Measurements from ENCODE around the gene PEX11A. TPM values are rescaled to one million over a fixed set of nuclear protein-coding genes. Genes with fewer than 3 reads are reported as not detected.

The PEX11A gene
- total RNA-seq, 1 experiment from 2014 or later: 1.3 TPM

DNA sequence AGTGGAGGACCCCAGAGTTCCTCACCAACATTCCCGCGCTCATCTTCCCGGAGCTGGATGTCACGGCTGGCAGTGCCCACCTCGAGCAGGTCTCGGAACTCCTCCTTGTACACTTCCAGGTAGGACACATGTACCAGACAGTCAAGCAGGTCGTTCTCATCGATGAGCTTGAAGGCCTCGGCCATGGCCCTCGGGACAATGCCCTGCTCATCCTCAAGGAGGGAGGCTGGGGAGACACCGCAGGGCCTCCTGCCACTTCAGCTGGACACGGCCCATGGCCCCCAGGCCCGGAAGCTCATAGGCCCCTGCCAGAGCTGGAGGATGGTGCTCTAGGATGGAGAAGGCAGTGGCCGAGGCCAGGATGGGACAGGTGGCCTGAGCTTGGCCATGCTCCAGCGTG is 40.8 kb downstream of the PEX11A start:
- no peak overlapping the region for H3K4me2 ChIP-seq (ENCODE audit: insufficient read depth, insufficient read length, low read length)
- no CpG with 5 or more reads among the region's 15 CpGs for WGBS (ENCODE audit: extremely low coverage, insufficient read length, low lambda C conversion rate)

More for the DNA sequence above, 40.8 kb downstream of the PEX11A start:
- no peak overlapping the region for H3K56ac ChIP-seq (ENCODE audit: insufficient read length, low read depth, low read length)
- H2BK12ac ChIP-seq (ENCODE audit: insufficient read length, low read depth, low read length): no peak overlapping the region
- Mint-ChIP-seq H3K36me3 (ENCODE audit: insufficient read depth in 1 of 3, low read depth in 3 of 3) (peaks cover 18 to 49% (median 40%) of the 10 kb centered on the region in 3 experiments), H3K9me3 (no peaks in the 10 kb centered on the region), H3K4me3 (no peak overlapping the region), H3K27ac (no peak overlapping the region), H3K27me3 (ENCODE audit: low read depth) (peaks cover 3% of the 10 kb centered on the region; the same call in 1 of the 2 replicates), H3K4me1 (peaks cover 9 to 13% of the 10 kb centered on the region in 2 experiments)
- no peaks in the 10 kb centered on the region for H3K4me1 ChIP-seq (ENCODE audit: insufficient read depth, low read length)
- H4K91ac ChIP-seq (ENCODE audit: insufficient read length, low read depth, low read length): no peak overlapping the region
- no peak overlapping the region for H2BK120ac ChIP-seq (ENCODE audit: low read depth, low read length, poor library complexity, severe bottlenecking)
- no peak overlapping the region for H2AFZ ChIP-seq (ENCODE audit: low read length)
- H3K27ac ChIP-seq (ENCODE audit: insufficient read length, low read depth, low read length): no peak overlapping the region
- H3K14ac ChIP-seq (ENCODE audit: insufficient read depth, low read length): no peak overlapping the region
- no peak for DNase-seq
- no peaks in the 10 kb centered on the region for H4K20me1 ChIP-seq (ENCODE audit: control insufficient read depth, insufficient read depth, insufficient read length)
- no peak overlapping the region for H4K8ac ChIP-seq (replicated peaks; ENCODE audit: insufficient read length, low read depth, low read length)
- no peak overlapping the region for H3K9ac ChIP-seq (ENCODE audit: extremely low read depth, insufficient read length, low read length)
- H3T11ph ChIP-seq (ENCODE audit: low read length): no peak overlapping the region
- TF ChIP-seq, protein P1, sequence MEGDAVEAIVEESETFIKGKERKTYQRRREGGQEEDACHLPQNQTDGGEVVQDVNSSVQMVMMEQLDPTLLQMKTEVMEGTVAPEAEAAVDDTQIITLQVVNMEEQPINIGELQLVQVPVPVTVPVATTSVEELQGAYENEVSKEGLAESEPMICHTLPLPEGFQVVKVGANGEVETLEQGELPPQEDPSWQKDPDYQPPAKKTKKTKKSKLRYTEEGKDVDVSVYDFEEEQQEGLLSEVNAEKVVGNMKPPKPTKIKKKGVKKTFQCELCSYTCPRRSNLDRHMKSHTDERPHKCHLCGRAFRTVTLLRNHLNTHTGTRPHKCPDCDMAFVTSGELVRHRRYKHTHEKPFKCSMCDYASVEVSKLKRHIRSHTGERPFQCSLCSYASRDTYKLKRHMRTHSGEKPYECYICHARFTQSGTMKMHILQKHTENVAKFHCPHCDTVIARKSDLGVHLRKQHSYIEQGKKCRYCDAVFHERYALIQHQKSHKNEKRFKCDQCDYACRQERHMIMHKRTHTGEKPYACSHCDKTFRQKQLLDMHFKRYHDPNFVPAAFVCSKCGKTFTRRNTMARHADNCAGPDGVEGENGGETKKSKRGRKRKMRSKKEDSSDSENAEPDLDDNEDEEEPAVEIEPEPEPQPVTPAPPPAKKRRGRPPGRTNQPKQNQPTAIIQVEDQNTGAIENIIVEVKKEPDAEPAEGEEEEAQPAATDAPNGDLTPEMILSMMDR (conservative IDR thresholded peaks at IDR 0.05): no peak
- H2AK5ac ChIP-seq (ENCODE audit: insufficient read length, low read length): no peak overlapping the region
- no peak overlapping the region for H2BK5ac ChIP-seq (ENCODE audit: insufficient read length, low read length)
- no peaks in the 10 kb centered on the region for H3K9me3 ChIP-seq (ENCODE audit: control insufficient read depth, low read depth, low read length)
- no peaks in the 10 kb centered on the region for H3K27me3 ChIP-seq (ENCODE audit: insufficient read depth, low read length)
- no peaks in the 10 kb centered on the region; the same call in 1 of the 2 replicates for H3K79me2 ChIP-seq (ENCODE audit: insufficient read depth, low read length)
- H2BK20ac ChIP-seq (ENCODE audit: low read depth, low read length, poor library complexity, severe bottlenecking): no peak overlapping the region
- H3K79me1 ChIP-seq (ENCODE audit: insufficient read depth, low read depth, low read length, poor library complexity, severe bottlenecking): no peaks in the 10 kb centered on the region
- H3K23me2 ChIP-seq (ENCODE audit: insufficient read length, low read depth, low read length, poor library complexity, severe bottlenecking): peaks cover 5% of the 10 kb centered on the region
- H2BK15ac ChIP-seq (ENCODE audit: low read depth, low read length): no peak overlapping the region
- H3K4ac ChIP-seq (ENCODE audit: low read depth, low read length): no peak overlapping the region
- no peak overlapping the region for H3K23ac ChIP-seq (ENCODE audit: insufficient read length, low read depth, low read length)
- H4K5ac ChIP-seq (ENCODE audit: insufficient read length, low read depth, low read length): no peak overlapping the region
- no peak overlapping the region for H3K18ac ChIP-seq (ENCODE audit: insufficient read length, low read depth, low read length)

Data from H9 (cell line).